Keratinocyte (primary cell): Measurements from ENCODE around the gene FAM193B.

Source experiments
- CTCF ChIP-seq, 3 experiments: IDR thresholded peaks in 1 of 3; conservative IDR thresholded peaks in 1 of 3; optimal IDR thresholded peaks in 1 of 3; 2 replicates in 2 of 3; 3 replicates in 1 of 3; pipeline versions ENCODE3 to v1.5.1; 2011; ENCODE audit warnings: low read length in 3 of 3, mild to moderate bottlenecking in 3 of 3, moderate library complexity in 2 of 3, control low read depth in 1 of 3, inconsistent platforms in 1 of 3; ENCODE audit not compliant: insufficient read depth in 2 of 3; ENCODE audit errors: extremely low read depth in 1 of 3
- EZH2 ChIP-seq: IDR thresholded peaks from one replicate; pipeline ENCODE4 v1.6.1; 2012; ENCODE audit warnings: inconsistent platforms, mild to moderate bottlenecking, low read length, moderate library complexity

DNA sequence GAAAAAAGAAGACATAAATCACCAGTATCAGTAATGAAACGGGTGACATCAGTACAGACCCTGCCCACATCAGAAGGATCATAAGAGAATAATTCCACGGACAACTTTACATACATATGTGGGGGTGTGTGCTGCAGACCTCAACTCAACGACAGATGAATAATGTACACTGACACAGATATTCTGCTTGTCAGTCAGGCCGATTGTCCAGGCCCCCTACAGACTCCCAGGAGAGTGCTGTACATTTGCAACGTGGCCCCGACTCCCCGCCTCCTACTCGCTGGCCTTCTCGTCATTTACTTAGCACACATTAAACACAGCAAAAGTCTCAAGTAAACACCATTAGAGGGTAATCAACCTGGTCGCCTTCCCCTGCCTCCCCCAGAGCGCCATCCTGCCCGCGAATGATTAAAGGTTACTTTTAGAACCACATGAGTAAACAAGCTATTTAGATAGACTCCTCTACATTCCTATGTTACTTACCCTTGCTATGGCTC is 34.1 kb upstream of the FAM193B start:
- TF ChIP-seq CTCF (optimal IDR thresholded peaks at IDR 0.05 in 1 of 3, IDR thresholded peaks at IDR 0.05 in 1 of 3, conservative IDR thresholded peaks at IDR 0.05 in 1 of 3; ENCODE audit: extremely low read depth in 1 of 3, insufficient read depth in 2 of 3, low read length in 3 of 3) (no peak), EZH2 (no peak)
